GM18502 (cell line): ENCODE results near the gene GJB5.

ENCODE experiments used
- ATAC-seq: cut with Tn5 transposase; IDR thresholded peaks from one replicate; pipeline ENCODE4 v1.9.1; 2021; ENCODE audit warnings: mild to moderate bottlenecking; ENCODE audit not compliant: unreplicated experiment, poor library complexity

The GJB5 gene

GRCh38 chr1:34744851-34745250, 10.0 kb upstream of the GJB5 start:
- ATAC-seq, result no peak

- no peak for ATAC-seq
Measured at GRCh38 chr1:34745666-34746065, 9.2 kb upstream of the GJB5 start.

- no peak for ATAC-seq
Measured at GRCh38 chr1:34746101-34746500, 8.7 kb upstream of the GJB5 start.

- no peak for ATAC-seq
Measured at GRCh38 chr1:34746785-34747637, 7.8 kb upstream of the GJB5 start.

- no peak for ATAC-seq
Measured at GRCh38 chr1:34747638-34747941, 7.3 kb upstream of the GJB5 start.

- ATAC-seq, result no peak
Measured at GRCh38 chr1:34749992-34750391, 4.9 kb upstream of the GJB5 start.

- ATAC-seq, result no peak
Measured at GRCh38 chr1:34750610-34751009, 4.2 kb upstream of the GJB5 start.

GRCh38 chr1:34753163-34753562, 1.7 kb upstream of the GJB5 start:
- ATAC-seq, result no peak

GRCh38 chr1:34755961-34756360, 1.1 kb downstream of the GJB5 start:
- no peak for ATAC-seq

GRCh38 chr1:34757386-34757785, 2.5 kb downstream of the GJB5 start:
- ATAC-seq, result no peak

GRCh38 chr1:34758751-34759150, 3.9 kb downstream of the GJB5 start:
- ATAC-seq, result no peak

- ATAC-seq, result no peak
Measured at GRCh38 chr1:34759503-34760357, 4.9 kb downstream of the GJB5 start, which contains the start of gene GJB4. GJB4 (plus strand) TSS chr1:34759740; CDS start chr1:34761255, 1,515 bp downstream.

GRCh38 chr1:34761176-34761761, 6.4 kb downstream of the GJB5 start:
- no peak for ATAC-seq

- ATAC-seq, result no peak
Measured at GRCh38 chr1:34761776-34762307, 7.0 kb downstream of the GJB5 start.

- ATAC-seq, result no peak
Measured at GRCh38 chr1:34762474-34763141, 7.8 kb downstream of the GJB5 start.

- no peak for ATAC-seq
Measured at GRCh38 chr1:34763142-34763781, 8.4 kb downstream of the GJB5 start.

GRCh38 chr1:34768856-34769255, 14.0 kb downstream of the GJB5 start:
- ATAC-seq, result no peak

- no peak for ATAC-seq
Measured at GRCh38 chr1:34770891-34771504, 16.2 kb downstream of the GJB5 start.

- no peak for ATAC-seq
Measured at GRCh38 chr1:34771573-34772371, 16.9 kb downstream of the GJB5 start.
